GM19023 (cell line): ENCODE measurements around the gene PRDM1.

Experiments
- ATAC-seq: cut with Tn5 transposase; IDR thresholded peaks from one replicate; pipeline ENCODE4 v1.9.1; 2021; ENCODE audit warnings: mild to moderate bottlenecking, moderate library complexity; ENCODE audit not compliant: unreplicated experiment

Gene PRDM1

DNA sequence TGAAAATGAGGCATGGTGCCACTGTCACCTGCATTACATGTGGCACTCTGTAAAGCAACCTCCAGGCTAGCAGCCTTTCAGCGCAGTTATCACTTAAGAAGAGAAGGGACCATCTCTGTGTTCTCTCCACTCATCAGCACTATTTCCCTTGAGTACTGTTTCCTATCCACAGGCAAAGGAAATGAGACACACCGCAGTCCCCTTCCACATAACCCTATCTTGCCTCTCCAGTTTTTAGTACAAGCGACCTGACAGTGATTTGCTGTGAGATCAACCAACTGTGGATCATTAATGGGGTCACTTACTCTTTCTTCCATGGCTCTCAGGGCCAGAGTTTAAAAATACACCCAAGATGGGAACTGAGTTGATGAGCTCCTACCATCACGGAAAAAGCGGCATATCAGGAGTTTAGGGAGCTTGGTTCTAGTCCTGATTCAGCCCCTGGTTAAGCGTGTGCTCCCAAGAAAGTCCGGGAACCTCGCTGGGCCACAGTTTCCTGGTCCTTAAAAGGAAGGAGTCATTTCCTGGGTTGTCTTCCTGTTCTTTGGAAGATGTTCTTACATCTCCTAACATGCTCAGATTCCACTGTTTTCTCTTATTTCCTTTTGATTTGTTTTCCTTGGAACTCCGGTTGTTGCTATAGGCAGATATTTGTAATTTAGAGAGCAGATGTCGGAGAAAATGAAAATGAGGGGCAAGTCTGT is 27.3 kb downstream of the PRDM1 start:
- no peak for ATAC-seq

GRCh38 chr6:106114492-106114891 is 28.4 kb downstream of the PRDM1 start:
- peak; percentile 83 for ATAC-seq

- ATAC-seq = no peak
Observed at GRCh38 chr6:106115286-106115685, 29.1 kb downstream of the PRDM1 start.

DNA sequence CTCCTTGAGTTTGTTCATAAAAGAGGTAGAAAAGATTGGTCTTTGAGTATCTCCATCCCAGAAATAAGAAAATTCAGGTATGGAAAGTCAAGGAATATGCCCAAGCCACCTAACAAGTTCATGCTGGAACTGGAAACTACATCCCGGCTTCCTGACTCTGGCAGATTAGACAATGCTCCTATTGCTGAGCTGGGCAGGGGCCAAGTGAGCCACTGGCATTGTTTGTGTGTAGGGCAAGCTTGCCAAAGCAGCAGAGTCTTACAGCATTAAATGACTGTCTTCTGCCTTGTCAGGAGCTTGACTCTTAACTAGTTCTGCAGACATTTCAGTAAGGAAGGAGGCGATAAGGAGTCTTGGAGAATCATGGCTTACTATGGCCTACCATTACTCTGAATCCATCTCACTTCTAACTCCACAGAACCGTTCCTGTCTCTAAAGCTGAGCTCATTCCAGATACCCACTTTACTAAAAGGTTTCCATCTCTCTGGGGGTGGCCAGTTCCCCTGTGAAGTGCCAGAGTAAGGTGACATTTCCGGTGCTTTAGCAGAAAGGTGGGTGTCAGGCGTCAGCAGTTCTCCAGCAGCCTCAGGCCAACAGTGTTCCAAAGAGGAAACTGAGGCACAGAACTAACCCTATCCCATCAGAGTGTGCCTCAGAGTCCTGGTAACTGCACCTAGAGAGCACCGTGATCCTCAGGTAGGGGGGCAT is 30.1 kb downstream of the PRDM1 start:
- ATAC-seq = no peak

- ATAC-seq = peak; percentile 31
Observed at GRCh38 chr6:106117579-106117978, 31.4 kb downstream of the PRDM1 start.

- ATAC-seq = no peak
Observed at GRCh38 chr6:106118835-106119431, 32.8 kb downstream of the PRDM1 start.

DNA sequence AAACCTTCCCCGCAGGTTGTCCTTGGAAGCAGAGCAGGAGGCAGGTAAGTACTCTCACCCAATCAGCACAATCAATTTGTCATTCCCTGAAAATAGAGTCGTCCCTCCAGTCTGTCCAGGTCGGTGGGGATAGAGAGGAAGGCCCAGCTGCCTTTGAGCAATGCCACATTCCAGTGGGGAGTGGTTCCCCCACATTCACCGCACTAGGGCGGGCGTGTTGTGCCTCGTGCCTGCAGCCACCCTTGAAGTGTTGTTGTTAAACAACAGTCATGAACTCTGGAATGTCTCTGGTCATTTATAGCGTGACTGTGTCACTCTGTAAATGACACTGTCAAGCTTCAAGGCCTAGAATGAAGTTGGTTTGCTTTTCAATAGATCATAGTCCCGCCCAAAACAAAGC is 33.4 kb downstream of the PRDM1 start:
- ATAC-seq = no peak

- no peak for ATAC-seq
Observed at GRCh38 chr6:106120006-106120405, 33.9 kb downstream of the PRDM1 start.

- no peak for ATAC-seq
Observed at GRCh38 chr6:106120406-106120805, 34.3 kb downstream of the PRDM1 start.

- no peak for ATAC-seq
Observed at GRCh38 chr6:106122306-106122918, 36.3 kb downstream of the PRDM1 start.

DNA sequence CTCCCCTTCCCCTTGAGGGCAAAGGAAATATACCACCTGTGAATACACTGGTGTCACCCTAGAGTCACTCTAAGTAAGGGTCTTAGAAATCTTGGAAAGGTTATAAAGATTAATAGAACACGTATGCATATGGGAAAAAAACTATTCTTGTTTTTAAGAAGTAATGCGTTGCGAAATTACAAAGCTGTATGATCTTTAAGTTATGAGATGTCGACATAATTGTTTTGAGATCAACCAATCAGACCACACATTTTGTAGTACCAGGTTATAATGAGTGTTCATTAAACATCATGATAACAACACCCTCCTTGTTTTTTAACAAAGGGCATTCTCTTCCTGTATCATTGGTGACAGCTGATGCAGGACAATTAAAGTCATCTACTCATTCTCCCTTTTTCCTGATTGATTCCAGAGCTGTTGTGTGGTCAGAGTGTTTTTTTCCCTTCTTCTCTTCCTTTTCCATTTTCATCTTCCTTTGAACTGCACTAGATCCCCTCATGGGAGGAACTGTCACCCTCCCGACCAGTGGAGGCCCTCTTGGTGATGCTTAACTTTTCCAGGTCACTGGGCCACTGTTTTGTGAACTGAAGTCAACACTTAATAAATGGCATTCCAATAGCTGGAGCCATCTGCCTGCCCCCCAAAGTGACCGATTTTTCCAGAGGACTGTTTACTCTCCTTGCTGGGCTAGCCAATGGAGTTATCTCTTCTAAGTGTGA is 37.0 kb downstream of the PRDM1 start:
- ATAC-seq = no peak

DNA sequence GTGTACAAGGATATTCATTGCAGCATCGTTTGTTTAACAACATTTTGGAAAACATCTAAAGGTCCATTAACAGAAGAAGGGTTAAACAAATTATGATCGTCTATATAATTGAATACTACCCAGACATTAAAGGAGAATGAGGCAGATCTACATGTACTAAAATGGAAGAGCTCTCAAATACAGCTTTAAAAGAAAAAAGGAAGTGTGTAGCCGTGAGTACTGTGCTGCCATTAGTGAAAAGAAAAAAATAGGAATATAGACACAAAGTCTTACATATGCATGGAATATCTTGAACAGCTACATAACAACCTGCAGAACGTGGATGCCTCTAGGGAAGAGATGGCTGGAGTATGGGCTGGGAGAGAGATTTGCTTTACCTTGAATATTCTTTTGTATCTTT is 37.9 kb downstream of the PRDM1 start:
- no peak for ATAC-seq

GRCh38 chr6:106124437-106125430 is 38.6 kb downstream of the PRDM1 start:
- no peak for ATAC-seq

DNA sequence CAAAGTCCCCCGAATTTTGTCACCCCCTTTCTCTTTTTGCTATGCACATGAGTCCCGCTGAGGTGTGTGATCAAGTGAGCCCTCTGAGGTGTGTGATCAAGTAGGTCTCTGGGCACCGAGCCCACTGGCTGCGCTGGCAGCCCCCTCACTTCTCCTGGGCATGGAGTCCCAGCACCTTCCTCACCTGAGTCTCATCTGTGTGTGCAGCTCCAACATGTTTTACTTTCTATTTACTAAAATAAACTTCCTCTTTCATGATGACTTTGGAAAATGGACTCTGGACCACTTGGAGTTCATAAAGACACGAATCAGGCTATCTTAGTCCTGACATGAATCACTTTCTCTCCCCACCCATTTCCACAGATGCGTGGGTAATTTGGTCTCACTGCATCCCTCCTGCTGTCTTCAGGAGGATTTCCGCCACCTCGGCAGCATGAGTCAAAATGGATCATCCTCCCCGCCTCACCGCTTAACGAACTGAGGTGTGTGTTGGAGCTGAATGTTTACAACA is 39.8 kb downstream of the PRDM1 start:
- ATAC-seq = peak; percentile 59

DNA sequence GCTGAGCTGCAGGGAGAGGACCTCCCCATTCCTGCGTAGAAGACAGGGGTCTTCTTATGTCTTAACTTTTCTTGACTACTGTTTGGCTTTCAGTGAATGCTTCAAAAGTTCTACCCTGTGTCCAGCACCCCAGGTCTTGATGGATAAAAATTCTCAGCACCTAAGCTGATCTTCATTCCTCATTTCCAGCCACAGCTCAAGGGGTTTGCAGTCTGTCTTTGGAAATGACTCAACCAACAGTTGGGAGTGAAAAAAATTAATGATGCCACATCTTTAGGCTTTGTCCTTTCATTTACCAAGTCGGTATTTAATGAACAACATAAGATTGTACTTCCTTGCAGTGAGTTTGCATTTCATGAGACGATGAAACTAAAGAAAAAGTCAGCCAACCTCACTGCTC is 40.3 kb downstream of the PRDM1 start:
- ATAC-seq = no peak

DNA sequence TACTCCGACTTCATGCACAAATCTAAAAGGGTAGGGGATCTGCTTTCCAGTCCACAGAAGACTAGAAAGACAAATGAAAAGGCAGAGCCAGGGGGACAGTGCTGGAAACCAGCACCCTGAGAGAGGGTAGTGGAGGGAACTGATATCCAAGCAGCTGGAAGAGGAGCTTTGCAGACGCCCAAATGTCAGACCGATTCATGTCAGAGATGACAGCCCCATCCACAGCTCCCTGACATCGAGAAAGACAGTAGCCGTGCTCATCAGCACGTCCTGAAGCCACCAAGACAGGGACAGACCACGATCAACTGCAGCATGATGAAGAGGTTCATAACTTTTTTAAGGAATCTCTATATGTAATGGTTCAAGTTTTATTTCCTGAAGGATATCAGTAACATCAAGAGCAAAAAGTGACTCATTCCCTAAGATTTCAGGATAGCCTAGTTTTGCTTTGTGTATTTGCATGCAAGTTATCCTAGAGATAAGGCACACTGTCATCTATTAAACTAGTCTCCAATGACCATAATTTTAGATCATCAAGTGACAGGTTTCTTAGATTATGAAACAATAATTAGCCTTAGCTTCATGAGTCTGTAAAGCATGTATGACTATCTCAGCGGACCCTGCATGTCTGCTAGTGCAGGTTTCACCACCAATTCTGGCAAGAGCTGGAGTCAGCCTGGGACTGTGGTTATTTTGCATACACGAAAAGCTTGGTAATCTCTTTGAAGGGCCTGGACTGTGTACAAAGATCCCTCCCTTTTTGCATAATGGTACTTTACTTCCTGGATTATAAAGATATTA is 43.0 kb downstream of the PRDM1 start:
- no peak for ATAC-seq

GRCh38 chr6:106132153-106132698 is 46.1 kb downstream of the PRDM1 start:
- no peak for ATAC-seq

GRCh38 chr6:106133040-106133439 is 46.9 kb downstream of the PRDM1 start:
- no peak for ATAC-seq
